Testis (tissue), 2 donors: ENCODE results near the gene ALG14.

Source experiments
- CTCF ChIP-seq, 3 experiments: fragments of 450-650 bp in 2 of 3; fragments of 200-600 bp in 1 of 3; sonication (generic) in 1 of 3; IDR thresholded peaks; one replicate each; pipeline ENCODE4 v1.5.1; 2016 to 2019; ENCODE audit warnings: antibody characterized with exemption in 3 of 3, mild to moderate bottlenecking in 2 of 3, moderate library complexity in 1 of 3
- POLR2A ChIP-seq: fragments of 450-650 bp; IDR thresholded peaks from one replicate; pipeline ENCODE4 v1.6.1; 2017; ENCODE audit warnings: antibody characterized with exemption, mild to moderate bottlenecking, moderate library complexity

GRCh38 chr1:95080879-95081278 lies 8.1 kb upstream of the ALG14 start:
- TF ChIP-seq POLR2A (no peak), CTCF (IDR thresholded peaks at IDR 0.05) (no peak)
